Stimulated activated CD4-positive, alpha-beta T cell treated with anti-CD3 and anti-CD28 coated beads, Interleukin-15, amount 100 ng/mL, for 48 hours (primary cell): ENCODE results near the gene ZNF438.
"Not testable (repeated sequence)": the region's sequence is repeated elsewhere in the genome, so short reads cannot be mapped to it uniquely, and the experiment has no call there.

Experiments
- DNase-seq, 2 donors: peaks; one replicate each; pipeline ENCODE4 v3.0.0-alpha.2; 2020; ENCODE audit warnings: low read depth in 2 of 2

ZNF438 gene

GRCh38 chr10:30986053-30986555 is 45.6 kb downstream of the ZNF438 start:
- no peak for DNase-seq

GRCh38 chr10:30985512-30985911 is 46.2 kb downstream of the ZNF438 start:
- DNase-seq, result no peak

- no peak for DNase-seq
These were observed 46.9 kb downstream of the ZNF438 start for GRCh38 chr10:30984563-30985328.

- DNase-seq, result not testable (repeated sequence)
These were observed 48.5 kb downstream of the ZNF438 start for GRCh38 chr10:30983209-30983608.

GRCh38 chr10:30980951-30981616 is 50.6 kb downstream of the ZNF438 start:
- no peak for DNase-seq

DNA sequence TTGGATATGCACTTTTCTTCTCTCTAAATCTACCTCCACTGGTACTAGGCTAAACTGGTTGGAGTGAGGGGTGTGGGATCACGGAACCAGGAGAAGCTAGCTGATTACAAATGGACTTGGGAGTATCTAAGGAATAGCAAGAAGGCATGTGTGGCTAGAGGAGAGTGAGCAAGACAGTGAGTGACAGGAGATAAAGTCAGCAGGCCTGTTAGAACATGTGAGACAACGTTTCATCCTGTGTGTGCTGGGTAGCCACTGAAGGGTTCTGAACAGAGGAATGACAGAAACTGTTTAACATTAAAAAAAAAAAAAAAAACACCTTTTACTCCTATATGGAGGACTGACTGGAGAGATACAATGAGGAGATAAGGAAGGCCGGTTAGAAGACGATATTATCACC is 51.7 kb downstream of the ZNF438 start:
- DNase-seq, result no peak

DNA sequence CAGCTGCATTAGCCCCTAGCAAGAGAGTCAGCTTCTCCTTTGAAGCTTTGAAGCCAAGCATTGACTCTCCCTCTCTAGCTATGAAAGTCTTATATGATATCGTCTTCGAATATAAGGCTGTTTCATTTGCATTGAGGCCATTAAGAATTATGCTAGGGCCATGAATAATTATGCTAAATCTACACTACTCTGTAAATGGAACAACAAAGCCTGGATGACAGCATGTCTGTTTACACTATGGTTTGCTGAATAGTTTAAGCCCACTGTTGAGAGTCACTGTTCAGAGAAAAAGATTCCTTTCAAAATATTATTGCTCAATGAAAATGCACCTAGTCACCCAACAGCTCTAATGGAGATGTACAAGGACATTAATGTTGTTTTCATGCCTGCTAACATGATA is 52.8 kb downstream of the ZNF438 start:
- no peak for DNase-seq

DNA sequence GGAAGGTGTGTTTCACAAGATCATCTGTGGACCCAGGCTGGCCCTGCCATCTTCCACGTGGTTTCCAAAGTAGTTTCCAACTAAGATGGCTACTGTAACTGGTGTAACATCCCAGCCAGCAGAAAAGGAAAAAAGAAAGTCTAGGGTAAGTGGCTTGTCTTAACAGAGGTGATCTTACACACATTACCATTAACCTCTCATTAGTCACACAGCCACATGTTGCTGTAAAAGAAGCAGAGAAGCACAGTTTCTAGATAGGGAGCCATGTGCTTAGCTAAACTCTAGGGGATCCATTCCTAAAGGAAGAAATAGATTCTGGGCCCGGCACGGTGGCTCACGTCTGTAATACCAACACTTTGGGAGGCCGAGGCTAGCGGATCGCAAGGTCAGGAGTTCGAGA is 54.3 kb downstream of the ZNF438 start:
- no peak for DNase-seq

DNA sequence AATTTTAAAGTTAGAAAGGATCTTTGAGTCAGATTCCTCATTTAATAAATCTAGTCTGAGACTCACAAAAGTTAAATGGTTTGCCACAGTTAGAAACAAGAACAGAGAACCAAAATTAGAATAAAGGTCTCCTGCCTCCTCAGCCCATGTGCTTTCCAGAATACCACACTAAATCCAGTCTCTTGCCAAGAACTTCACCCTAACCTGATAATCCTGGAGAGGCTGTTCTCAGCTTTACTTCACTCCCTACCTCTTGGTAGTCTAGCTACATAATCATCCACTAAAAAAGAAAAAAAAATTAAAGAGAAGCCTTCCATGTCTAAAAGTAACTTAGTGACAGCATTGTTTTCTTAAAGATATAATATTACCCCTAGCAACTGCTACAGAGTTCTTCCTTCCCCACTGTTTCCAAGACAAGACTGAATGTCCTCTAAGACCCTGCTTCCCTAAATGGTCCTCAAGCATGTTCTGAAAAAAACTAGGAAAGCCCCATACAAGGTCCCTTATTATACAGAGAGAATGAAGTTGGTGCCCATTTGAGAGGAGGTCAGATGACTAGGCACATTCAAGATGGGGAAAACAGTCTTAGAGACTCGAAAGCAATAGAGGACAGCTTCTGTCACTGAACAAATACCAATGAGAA is 56.8 kb downstream of the ZNF438 start:
- no peak for DNase-seq

DNA sequence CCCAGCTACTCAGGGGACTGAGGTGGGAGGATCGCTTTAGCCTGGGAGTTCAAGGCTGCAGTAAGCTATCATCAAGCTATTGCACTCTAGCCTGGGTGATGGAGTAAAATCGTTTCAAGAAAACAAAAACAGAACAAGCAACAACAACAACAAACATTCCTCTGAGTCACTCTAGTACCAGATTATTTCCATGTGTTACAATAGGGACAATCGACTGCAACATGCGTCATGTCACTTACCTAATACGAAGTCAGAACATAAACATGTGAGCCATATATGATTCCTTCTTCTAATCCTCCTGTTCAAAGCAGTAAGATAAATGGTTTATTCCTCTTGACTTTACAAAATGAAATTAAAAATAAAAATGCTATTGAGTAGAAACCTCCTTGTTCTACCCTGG is 57.3 kb downstream of the ZNF438 start:
- DNase-seq, result no peak

GRCh38 chr10:30973737-30974136 is 57.9 kb downstream of the ZNF438 start:
- DNase-seq, result no peak

- DNase-seq, result no peak
These were observed 60.8 kb downstream of the ZNF438 start for GRCh38 chr10:30970760-30971460.

- no peak for DNase-seq
These were observed 63.0 kb downstream of the ZNF438 start for GRCh38 chr10:30968711-30969110.

DNA sequence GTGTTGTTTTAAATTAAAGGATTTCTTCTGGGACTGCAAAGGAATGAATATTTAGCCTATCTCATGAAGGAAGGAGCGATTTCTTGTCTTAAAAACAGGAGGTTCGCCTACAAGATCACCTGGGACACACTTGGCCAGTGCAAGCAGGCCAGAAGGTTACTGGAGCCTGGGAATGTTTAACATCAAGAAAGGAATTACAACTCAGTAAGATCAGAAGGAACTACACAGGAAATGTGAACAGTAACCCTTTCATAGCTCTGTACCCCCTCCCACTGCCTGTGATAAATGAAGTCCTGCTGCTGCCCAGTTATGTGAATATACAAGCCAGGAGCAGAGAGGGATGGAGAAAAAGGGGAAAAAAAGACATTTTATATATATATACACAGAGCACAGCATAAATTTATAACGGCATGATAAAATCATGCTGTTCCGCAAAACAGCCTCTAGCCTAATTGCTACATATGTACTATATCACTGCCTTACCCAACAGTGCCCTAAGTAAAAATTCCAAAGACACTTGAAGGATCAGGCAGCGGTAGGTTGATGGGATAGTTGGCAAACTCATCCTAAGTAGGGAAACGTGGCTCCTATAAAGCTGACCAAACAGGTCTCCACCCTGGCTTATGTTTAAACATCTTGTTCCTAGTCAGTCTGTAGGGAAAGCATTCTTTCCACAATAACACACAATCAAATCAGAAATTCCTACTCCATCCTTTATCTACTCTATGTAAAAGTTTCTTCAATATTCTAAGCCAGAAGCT is 63.8 kb downstream of the ZNF438 start:
- no peak for DNase-seq

DNA sequence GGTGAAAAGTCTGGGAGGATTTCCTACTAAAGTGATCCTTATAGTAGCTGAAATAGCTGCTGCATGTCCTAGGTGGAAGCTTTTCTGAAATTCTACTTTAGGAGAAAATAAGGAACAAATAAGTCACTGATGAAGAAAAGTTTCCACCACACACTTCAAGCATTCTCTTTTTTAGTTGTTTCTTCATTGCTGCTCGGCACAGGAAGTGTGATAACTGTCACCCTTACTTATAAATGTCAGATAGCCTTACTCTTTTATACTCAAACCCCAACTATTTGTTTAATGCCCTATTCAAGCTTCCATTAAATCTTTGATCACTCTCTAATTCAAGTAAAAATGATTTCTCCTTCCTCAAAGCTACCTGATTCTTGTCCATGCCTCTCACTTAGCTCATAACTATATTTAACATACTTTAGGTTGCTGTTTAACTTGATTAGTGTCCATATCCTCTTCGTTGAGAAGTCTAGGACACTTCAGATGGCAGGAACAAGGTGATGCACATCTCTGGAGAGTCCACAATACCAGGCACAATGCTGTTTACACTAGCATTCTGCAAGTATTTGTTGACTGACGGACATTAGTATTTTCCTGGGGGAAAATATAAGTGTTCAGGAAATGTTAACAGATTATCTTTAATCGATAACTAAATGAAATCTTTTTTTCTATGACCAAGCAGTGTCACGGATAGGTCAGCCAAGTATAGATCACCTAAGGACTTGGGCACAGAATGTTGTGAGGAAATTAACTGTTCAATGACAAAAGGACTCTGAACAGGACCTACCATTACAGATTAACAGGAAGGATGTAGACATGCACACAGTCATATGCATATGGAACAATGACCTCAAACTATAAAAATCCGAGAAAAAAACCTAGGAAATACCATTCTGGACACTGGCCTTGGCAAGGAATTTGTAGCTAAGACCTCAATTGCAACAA is 67.4 kb downstream of the ZNF438 start:
- no peak for DNase-seq

DNA sequence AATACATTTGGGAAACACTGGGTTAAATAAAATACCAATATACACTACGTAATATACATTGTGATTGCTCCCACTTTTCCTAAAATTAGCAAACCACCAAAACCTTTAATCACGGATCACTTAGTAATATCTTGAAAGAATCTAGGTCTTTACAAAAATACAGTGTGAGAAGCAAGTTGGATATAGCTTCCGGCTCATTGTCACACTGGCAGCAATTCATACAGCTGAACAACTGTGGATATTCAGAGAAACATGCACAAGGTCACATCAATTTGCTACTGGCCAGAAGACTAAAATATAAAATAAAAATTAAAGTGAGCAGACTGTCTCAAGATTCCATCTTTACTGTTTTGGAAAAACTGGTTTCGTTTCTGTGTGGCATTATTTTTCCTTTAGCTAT is 69.1 kb downstream of the ZNF438 start:
- DNase-seq, result no peak

DNA sequence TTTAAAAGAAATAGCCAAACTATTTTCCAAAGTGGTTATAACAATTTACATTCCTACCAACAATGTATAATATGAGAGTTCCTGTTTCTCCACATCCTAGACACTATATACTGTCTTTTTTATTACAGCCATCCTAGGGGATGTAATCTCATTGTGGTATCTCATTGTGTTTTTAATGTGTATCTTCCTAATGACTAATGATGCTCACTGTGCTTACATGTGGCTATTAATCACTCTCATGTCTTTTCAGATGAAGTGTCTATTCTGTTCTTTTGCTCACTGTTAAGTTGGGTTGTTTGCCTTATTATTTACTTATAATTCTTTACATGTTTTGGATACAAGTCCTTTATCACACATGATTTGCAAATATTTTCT is 71.8 kb downstream of the ZNF438 start:
- DNase-seq, result no peak

DNA sequence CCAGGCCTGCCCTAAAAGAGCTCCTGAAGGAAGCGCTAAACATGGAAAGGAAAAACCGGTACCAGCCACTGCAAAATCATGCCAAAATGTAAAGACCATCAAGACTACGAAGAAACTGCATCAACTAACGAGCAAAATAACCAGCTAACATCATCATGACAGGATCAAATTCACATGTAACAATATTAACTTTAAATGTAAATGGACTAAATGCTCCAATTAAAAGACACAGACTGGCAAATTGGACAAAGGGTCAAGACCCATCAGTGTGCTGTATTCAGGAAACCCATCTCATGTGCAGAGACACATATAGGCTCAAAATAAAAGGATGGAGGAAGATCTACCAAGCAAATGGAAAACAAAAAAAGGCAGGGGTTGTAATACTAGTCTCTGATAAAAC is 82.4 kb downstream of the ZNF438 start:
- DNase-seq, result not testable (repeated sequence)

GRCh38 chr10:30944005-30944404 is 87.7 kb downstream of the ZNF438 start:
- no peak for DNase-seq

- DNase-seq, result no peak
These were observed 88.2 kb downstream of the ZNF438 start for GRCh38 chr10:30943451-30943850.
